Measurements from ENCODE around the gene ATXN7L3. TPM values are rescaled to one million over a fixed set of nuclear protein-coding genes. Genes with fewer than 3 reads are reported as not detected.

Gene ATXN7L3
- total RNA-seq, 4 donors from 2014 or later: 4.6 to 98.4 (median 36.2) TPM

DNA sequence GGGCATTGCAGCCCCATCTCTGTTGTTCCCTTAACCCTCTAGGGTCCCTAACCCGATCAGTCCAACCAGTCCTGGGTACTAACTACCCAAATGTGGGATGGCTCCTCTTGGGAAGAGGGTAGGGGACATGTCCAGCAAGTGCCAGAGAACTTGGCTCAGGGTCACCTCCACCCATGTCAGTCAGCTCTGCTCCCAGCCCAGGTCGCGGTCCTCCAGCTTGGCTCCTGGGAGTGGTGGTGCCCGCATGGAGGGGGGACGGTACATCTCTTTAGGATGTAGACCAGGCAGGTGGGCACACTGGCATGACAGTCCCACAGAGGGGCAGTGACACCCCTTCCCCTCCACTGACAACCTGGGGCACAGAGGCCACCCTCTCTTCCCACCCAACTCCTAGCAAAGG lies 6.9 kb downstream of the ATXN7L3 start:
- no peaks in the 10 kb centered on the region for H3K27me3 ChIP-seq
- no peaks in the 10 kb centered on the region for H3K9me3 ChIP-seq
- intact Hi-C loops (cut with DNase I; ENCODE audit: low total_unique reads): no loop called here
- TF ChIP-seq POLR2A (IDR thresholded peaks at IDR 0.05) (no peak), CTCF (IDR thresholded peaks at IDR 0.05) (no peak)
- DNase-seq: no peak
- H3K36me3 ChIP-seq: no peaks in the 10 kb centered on the region
- no peak overlapping the region for H3K27ac ChIP-seq
- peaks cover 0 to 7% of the 10 kb centered on the region in 2 donors for H3K4me1 ChIP-seq
- H3K4me3 ChIP-seq: no peak overlapping the region

DNA sequence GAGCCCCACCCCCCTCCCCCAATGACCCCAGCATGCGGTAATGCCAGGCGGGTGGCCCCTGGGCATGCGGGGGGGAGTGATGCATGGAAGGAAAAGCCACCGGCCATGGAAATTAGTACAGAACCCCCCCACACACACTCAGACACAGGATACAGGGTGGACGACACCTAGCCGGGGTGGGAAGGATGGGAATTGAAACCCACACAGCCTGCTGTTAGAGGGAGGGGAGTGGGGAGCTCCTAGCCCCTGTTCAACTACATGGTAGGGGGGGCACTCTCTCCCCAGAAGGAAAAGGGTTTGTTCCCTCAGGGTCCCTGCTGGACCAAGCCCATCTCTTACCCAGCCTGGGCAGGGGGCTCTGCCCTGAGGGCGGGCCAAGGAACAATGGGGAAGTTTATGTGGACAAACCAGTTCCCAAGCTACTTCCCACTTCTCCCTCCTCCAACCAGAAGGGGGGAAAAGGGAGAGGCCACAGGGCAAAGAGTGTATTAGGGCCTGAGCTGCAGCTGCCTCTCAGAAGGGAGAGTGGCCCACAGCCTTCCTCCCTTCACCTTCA lies 7.7 kb downstream of the ATXN7L3 start:
- Histone ChIP-seq H3K4me1 (peaks cover 0 to 7% of the 10 kb centered on the region in 2 donors), H3K27ac (no peak overlapping the region), H3K27me3 (no peaks in the 10 kb centered on the region), H3K36me3 (no peaks in the 10 kb centered on the region), H3K4me3 (no peak overlapping the region), H3K9me3 (no peaks in the 10 kb centered on the region)
- no peak for DNase-seq
- intact Hi-C loops (cut with DNase I; ENCODE audit: low total_unique reads): no loop called here
- TF ChIP-seq CTCF (IDR thresholded peaks at IDR 0.05): no peak
- no peak for TF ChIP-seq POLR2A (IDR thresholded peaks at IDR 0.05)

DNA sequence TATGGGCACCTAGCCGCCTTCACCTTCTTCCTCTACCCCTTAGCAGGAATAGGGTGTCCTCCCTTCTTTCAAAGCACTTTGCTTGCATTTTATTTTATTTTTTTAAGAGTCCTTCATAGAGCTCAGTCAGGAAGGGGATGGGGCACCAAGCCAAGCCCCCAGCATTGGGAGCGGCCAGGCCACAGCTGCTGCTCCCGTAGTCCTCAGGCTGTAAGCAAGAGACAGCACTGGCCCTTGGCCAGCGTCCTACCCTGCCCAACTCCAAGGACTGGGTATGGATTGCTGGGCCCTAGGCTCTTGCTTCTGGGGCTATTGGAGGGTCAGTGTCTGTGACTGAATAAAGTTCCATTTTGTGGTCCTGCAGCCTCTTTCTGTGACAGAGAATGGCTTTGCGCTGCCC lies 8.3 kb downstream of the ATXN7L3 start:
- intact Hi-C loops (cut with DNase I; ENCODE audit: low total_unique reads): no loop called here
- H3K27ac ChIP-seq: no peak overlapping the region
- H3K4me3 ChIP-seq: no peak overlapping the region

GRCh38 chr17:44190481-44190880 lies 9.2 kb downstream of the ATXN7L3 start:
- H3K27ac ChIP-seq: no peak overlapping the region
- no peaks in the 10 kb centered on the region for H3K27me3 ChIP-seq
- no peak for DNase-seq
- TF ChIP-seq POLR2A (IDR thresholded peaks at IDR 0.05) (no peak), CTCF (IDR thresholded peaks at IDR 0.05) (no peak)
- H3K4me1 ChIP-seq: peaks cover 0 to 11% of the 10 kb centered on the region in 2 donors
- no peak overlapping the region for H3K4me3 ChIP-seq
- no peaks in the 10 kb centered on the region for H3K36me3 ChIP-seq
- H3K9me3 ChIP-seq: no peaks in the 10 kb centered on the region
- intact Hi-C loops (cut with DNase I; ENCODE audit: low total_unique reads): no loop called here

More for the DNA sequence above, 8.3 kb downstream of the ATXN7L3 start:
- H3K4me1 ChIP-seq: peaks cover 0 to 7% of the 10 kb centered on the region in 2 donors
- TF ChIP-seq CTCF (IDR thresholded peaks at IDR 0.05) (no peak), POLR2A (IDR thresholded peaks at IDR 0.05) (no peak)
- H3K36me3 ChIP-seq: no peaks in the 10 kb centered on the region
- no peak for DNase-seq
- H3K9me3 ChIP-seq: no peaks in the 10 kb centered on the region
- no peaks in the 10 kb centered on the region for H3K27me3 ChIP-seq

DNA sequence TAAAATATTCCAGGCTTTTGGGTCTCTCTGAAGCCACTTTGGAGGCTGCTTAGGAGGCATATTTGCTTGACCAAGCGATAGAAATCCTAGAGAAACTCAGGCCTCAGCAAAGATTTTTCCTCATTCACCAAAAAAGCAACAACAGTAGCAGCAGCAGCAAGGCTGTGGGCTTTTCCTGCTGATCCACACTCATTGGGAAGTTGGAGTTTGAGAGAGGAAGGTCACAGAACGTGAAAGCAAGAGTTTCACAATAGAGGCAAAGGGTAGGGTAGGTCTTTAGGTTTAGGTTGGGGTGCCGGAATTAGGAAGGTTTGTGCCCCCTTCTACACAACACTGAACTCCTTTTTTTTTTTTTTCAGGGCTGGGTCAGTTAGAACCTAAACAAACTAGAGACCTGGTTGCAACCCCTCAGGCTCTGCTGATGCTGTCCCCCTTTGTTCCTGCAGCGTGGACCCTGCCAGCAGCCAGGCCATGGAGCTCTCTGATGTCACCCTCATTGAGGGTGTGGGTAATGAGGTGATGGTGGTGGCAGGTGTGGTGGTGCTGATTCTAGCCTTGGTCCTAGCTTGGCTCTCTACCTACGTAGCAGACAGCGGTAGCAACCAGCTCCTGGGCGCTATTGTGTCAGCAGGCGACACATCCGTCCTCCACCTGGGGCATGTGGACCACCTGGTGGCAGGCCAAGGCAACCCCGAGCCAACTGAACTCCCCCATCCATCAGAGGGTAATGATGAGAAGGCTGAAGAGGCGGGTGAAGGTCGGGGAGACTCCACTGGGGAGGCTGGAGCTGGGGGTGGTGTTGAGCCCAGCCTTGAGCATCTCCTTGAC lies 10.9 kb downstream of the ATXN7L3 start:
- Histone ChIP-seq H3K27me3 (no peaks in the 10 kb centered on the region), H3K36me3 (no peaks in the 10 kb centered on the region), H3K27ac (peak overlapping the region in 1 of 2 donors; percentile 92), H3K4me3 (no peak overlapping the region), H3K9me3 (no peaks in the 10 kb centered on the region), H3K4me1 (peaks cover 0 to 22% of the 10 kb centered on the region in 2 donors)
- intact Hi-C loops (cut with DNase I; ENCODE audit: low total_unique reads): no loop called here
- TF ChIP-seq POLR2A (IDR thresholded peaks at IDR 0.05) (no peak), CTCF (IDR thresholded peaks at IDR 0.05) (no peak)
- no peak for DNase-seq

All from uterus (tissue), 4 donors.